ENCODE data around the gene SPTBN2.
"Not testable (repeated sequence)": the region's sequence is repeated elsewhere in the genome, so short reads cannot be mapped to it uniquely, and the experiment has no call there.

SPTBN2 gene

GRCh38 chr11:66739983-66740382 is 11.0 kb upstream of the SPTBN2 start:
- intact Hi-C loops (cut with micrococcal nuclease): no loop called here
- H3K4me3 Mint-ChIP-seq: no peak overlapping the region
- H3K27ac Mint-ChIP-seq: no peak overlapping the region
- peaks cover 11% of the 10 kb centered on the region for H3K4me1 Mint-ChIP-seq (ENCODE audit: low read depth)
- H3K27me3 Mint-ChIP-seq: peaks cover 32% of the 10 kb centered on the region
- peaks cover 15% of the 10 kb centered on the region for H3K9me3 Mint-ChIP-seq
- peaks cover 6% of the 10 kb centered on the region for H3K36me3 Mint-ChIP-seq (ENCODE audit: low read depth)

DNA sequence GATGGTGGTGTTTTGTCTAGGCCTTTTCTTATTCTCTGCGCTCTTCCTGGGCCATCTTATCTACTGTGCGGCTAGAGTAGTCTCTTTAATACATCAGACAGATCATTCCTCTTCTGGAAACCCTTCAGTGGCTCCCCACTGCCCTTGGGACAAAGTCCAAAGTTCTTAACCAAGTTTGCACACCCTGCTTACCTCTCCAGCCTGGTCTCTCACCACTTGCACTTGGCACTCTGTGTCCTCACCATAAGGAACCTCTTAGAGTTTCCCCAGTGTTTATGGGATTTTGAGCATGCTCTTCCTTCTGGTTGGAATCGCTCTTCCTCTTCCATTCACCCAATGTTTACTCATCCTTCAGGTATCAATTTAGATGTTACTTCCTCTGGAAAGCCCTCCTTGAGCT is 5.2 kb upstream of the SPTBN2 start:
- H3K27me3 Mint-ChIP-seq: peaks cover 70% of the 10 kb centered on the region
- H3K9me3 Mint-ChIP-seq: no peaks in the 10 kb centered on the region
- H3K4me3 Mint-ChIP-seq: no peak overlapping the region
- no peaks in the 10 kb centered on the region for H3K36me3 Mint-ChIP-seq (ENCODE audit: low read depth)
- H3K4me1 Mint-ChIP-seq (ENCODE audit: low read depth): no peaks in the 10 kb centered on the region
- H3K27ac Mint-ChIP-seq: no peak overlapping the region
- intact Hi-C loops (cut with micrococcal nuclease): no loop called here

- Mint-ChIP-seq H3K36me3 (ENCODE audit: low read depth) (no peaks in the 10 kb centered on the region), H3K4me1 (ENCODE audit: low read depth) (peaks cover 17% of the 10 kb centered on the region), H3K27ac (no peak overlapping the region), H3K4me3 (no peak overlapping the region), H3K27me3 (peaks cover 84% of the 10 kb centered on the region), H3K9me3 (no peaks in the 10 kb centered on the region)
- intact Hi-C loops (cut with micrococcal nuclease): no loop called here
Observed at GRCh38 chr11:66729447-66729846, 431 bp upstream of the SPTBN2 start.

- H3K9me3 Mint-ChIP-seq: no peaks in the 10 kb centered on the region
- H3K4me1 Mint-ChIP-seq (ENCODE audit: low read depth): peaks cover 17% of the 10 kb centered on the region
- H3K36me3 Mint-ChIP-seq (ENCODE audit: low read depth): no peaks in the 10 kb centered on the region
- H3K4me3 Mint-ChIP-seq: peak overlapping the region; percentile 64
- H3K27ac Mint-ChIP-seq: peak overlapping the region; percentile 3
- intact Hi-C loops (cut with micrococcal nuclease): no loop called here
- peaks cover 84% of the 10 kb centered on the region for H3K27me3 Mint-ChIP-seq
Observed at GRCh38 chr11:66728038-66728692, 851 bp downstream of the SPTBN2 start.

GRCh38 chr11:66727282-66728037 is 1.6 kb downstream of the SPTBN2 start:
- Mint-ChIP-seq H3K4me1 (ENCODE audit: low read depth) (peaks cover 17% of the 10 kb centered on the region), H3K36me3 (ENCODE audit: low read depth) (no peaks in the 10 kb centered on the region), H3K27ac (no peak overlapping the region), H3K9me3 (no peaks in the 10 kb centered on the region), H3K27me3 (peaks cover 81% of the 10 kb centered on the region), H3K4me3 (peak overlapping the region; percentile 54)
- intact Hi-C loops (cut with micrococcal nuclease): no loop called here

DNA sequence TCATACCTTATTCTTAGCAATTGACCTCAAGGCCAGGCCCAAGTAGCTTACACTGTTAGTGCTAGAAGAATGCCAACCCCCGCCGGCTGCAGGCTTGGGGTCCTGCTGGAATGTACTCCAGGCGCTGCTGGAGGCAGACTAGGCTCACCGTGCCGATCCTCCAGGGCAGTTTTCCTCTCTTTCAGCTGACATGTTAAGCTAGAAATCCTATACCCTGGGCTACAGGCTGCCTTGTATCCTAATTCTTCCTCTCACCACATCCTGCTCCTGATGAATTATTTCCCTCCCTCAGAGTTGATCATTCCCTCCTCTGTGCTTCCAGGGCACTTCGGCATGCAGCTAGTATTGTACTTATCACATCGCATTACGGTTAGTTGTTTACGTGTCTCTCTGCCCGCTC is 3.4 kb downstream of the SPTBN2 start:
- H3K4me3 Mint-ChIP-seq: no peak overlapping the region
- peaks cover 73% of the 10 kb centered on the region for H3K27me3 Mint-ChIP-seq
- H3K36me3 Mint-ChIP-seq (ENCODE audit: low read depth): no peaks in the 10 kb centered on the region
- intact Hi-C loops (cut with micrococcal nuclease): no loop called here
- no peak overlapping the region for H3K27ac Mint-ChIP-seq
- peaks cover 17% of the 10 kb centered on the region for H3K4me1 Mint-ChIP-seq (ENCODE audit: low read depth)
- H3K9me3 Mint-ChIP-seq: no peaks in the 10 kb centered on the region

DNA sequence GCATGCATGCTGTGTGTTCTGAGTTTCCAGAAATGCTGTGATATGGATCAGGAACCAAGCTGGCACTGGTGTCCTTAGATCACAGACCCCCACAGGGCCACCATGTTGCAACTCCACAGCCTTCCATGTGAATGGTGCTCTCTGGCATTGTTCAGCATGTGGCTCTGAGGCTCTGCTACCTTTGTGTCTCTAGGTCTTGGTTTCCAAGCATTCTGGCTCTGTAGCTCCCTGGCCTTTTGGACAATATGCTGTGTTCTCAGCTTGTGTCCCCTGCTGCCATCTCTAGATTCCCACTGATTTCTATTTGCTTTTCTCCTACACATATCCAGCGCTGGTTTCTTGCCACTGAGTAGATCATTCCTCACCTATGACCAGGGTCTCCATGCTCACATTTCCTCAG is 3.9 kb downstream of the SPTBN2 start:
- no peaks in the 10 kb centered on the region for H3K9me3 Mint-ChIP-seq
- peaks cover 22% of the 10 kb centered on the region for H3K4me1 Mint-ChIP-seq (ENCODE audit: low read depth)
- H3K36me3 Mint-ChIP-seq (ENCODE audit: low read depth): no peaks in the 10 kb centered on the region
- H3K4me3 Mint-ChIP-seq: no peak overlapping the region
- no peak overlapping the region for H3K27ac Mint-ChIP-seq
- intact Hi-C loops (cut with micrococcal nuclease): no loop called here
- peaks cover 74% of the 10 kb centered on the region for H3K27me3 Mint-ChIP-seq

GRCh38 chr11:66724167-66724566 is 4.8 kb downstream of the SPTBN2 start:
- H3K4me3 Mint-ChIP-seq; intact Hi-C loops (cut with micrococcal nuclease): not testable (repeated sequence)

GRCh38 chr11:66723693-66724092 is 5.3 kb downstream of the SPTBN2 start:
- no peak overlapping the region for H3K27ac Mint-ChIP-seq
- no peak overlapping the region for H3K4me3 Mint-ChIP-seq
- no peaks in the 10 kb centered on the region for H3K9me3 Mint-ChIP-seq
- peaks cover 66% of the 10 kb centered on the region for H3K27me3 Mint-ChIP-seq
- peaks cover 19% of the 10 kb centered on the region for H3K4me1 Mint-ChIP-seq (ENCODE audit: low read depth)
- H3K36me3 Mint-ChIP-seq (ENCODE audit: low read depth): no peaks in the 10 kb centered on the region
- intact Hi-C loops (cut with micrococcal nuclease): no loop called here

More at GRCh38 chr11:66724167-66724566, 4.8 kb downstream of the SPTBN2 start:
- H3K9me3 Mint-ChIP-seq; H3K27ac Mint-ChIP-seq; H3K36me3 Mint-ChIP-seq (ENCODE audit: low read depth): not testable (repeated sequence)
- Mint-ChIP-seq H3K27me3 (peaks cover 70% of the 10 kb centered on the region), H3K4me1 (ENCODE audit: low read depth) (peaks cover 22% of the 10 kb centered on the region)

DNA sequence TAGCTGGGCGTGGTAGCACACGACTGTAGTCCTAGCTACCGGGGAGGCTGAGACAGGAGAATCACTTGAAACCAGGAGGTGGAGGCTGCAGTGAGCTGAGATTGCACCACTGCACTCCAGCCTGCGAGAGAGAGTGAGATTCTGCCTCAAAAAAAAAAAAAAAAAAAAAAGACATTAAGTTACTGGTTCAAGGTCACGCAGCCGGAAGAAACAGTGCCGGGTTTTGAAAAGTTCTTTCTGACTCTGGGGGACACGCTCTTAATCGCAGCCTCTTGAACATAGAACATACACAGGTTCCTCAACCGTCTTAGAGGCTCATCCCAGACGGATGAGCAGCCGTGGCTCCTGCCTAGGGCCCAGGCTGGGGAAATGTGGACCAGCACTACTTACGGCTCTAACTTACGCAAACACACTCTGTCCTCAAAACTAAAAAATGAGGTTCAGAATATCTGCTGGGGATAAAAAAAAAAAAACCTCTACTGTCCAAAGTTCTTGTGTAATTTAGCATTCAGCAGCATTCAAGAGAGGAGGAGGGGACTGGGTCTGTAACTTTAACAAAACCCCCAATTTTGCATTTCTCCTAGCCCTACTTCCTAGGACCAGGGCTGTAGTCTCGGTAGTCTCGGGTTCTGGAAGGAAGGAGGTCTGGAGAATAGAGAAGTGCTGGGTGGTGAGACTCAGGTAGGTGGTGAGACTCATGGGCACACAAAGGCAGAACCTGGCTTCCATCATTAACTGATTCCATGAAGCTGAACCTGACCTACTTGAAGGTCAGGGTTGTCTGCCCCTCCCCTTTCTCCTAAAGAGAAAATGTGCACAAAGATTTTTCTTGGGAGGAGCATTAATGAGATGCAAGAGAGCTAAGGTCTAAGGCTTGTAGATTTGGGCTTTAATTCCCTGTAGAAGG is 6.0 kb downstream of the SPTBN2 start:
- peaks cover 16% of the 10 kb centered on the region for H3K4me1 Mint-ChIP-seq (ENCODE audit: low read depth)
- intact Hi-C loops (cut with micrococcal nuclease): no loop called here
- H3K36me3 Mint-ChIP-seq (ENCODE audit: low read depth): no peaks in the 10 kb centered on the region
- peaks cover 66% of the 10 kb centered on the region for H3K27me3 Mint-ChIP-seq
- H3K27ac Mint-ChIP-seq: no peak overlapping the region
- H3K4me3 Mint-ChIP-seq: no peak overlapping the region
- H3K9me3 Mint-ChIP-seq: no peaks in the 10 kb centered on the region

DNA sequence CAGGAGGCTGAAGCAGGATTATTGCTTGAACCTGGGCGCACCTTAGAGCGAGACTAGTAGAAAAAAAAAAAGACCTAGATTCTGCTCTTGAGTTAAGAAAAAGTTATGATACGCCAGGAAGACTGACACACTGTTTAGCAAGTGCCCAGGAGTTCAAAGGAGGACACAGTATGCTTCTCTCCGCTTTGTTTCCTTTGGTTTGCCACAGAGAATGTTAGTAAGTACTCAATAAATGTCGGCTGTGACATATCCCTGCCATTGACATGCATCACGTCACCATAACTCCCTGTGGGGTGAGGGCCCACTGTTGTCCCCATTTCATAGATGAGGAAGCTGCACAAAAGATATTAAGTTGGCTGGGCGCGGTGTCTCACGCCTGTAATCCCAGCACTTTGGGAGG is 7.1 kb downstream of the SPTBN2 start:
- Mint-ChIP-seq H3K27me3 (peaks cover 60% of the 10 kb centered on the region), H3K4me1 (ENCODE audit: low read depth) (peaks cover 17% of the 10 kb centered on the region), H3K36me3 (ENCODE audit: low read depth) (no peaks in the 10 kb centered on the region), H3K9me3 (no peaks in the 10 kb centered on the region), H3K27ac (no peak overlapping the region), H3K4me3 (no peak overlapping the region)
- intact Hi-C loops (cut with micrococcal nuclease): no loop called here

DNA sequence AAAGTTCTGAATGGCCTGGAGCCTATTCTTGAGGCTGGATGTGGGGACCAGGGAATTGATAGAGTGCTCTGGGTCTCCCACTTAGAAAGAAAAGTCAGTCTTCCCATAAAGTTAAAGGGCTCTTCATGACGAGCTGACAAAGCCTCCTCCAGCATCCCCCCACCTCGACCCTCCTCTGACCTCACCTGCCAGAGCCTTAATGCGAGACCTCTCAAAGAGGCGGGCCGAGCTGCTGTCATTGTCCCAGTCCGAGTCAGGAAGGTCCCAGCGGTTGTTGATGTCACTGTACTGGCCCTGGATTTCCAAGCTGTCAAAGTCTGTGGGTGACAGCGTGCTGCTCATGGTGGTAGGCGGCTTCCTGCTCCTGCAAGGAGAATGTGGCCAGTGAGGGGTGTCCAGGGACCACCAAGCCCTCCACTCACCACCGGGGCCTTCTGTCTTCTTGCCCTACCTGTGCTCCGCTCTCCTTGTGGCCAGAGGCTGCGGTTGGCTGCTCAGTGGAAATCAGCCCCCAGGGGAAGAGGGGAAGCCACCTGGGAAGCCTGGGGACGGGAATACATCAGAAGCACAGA is 8.0 kb downstream of the SPTBN2 start:
- no peak overlapping the region for H3K4me3 Mint-ChIP-seq

DNA sequence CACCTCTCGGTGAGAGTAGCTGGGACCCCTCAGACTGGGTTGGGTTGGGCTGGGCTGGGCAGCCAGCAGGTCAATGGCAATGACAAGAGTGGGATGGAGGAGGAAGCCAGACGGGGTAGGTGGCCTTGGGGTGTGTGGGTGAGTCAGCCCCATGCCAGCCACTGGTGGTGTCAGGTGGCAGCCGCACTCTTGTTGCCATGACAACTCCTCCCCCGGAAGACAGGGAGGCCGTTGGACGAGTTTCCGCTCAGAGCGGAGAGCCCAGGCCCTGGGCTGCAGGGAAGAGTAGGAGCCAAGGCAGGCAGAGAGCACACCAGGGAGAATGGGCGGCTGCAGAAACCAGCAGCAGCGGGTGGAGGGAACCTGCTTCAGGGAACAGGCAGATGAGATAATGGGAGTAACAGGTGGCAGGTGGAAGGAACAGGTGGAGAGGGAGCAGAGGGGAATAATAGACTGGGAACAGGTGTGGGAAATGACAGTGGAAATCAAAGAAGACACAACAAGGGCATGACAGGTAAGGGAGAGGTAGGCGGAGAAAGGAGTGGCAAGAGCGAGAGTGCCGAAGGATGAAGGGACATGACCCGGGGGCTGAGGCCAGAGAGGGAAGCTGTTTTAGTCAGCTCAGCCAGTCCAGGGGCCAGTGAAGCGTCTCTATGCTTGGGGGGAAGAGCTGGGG is 8.7 kb downstream of the SPTBN2 start:
- Mint-ChIP-seq H3K36me3 (ENCODE audit: low read depth) (no peaks in the 10 kb centered on the region), H3K27me3 (peaks cover 44% of the 10 kb centered on the region), H3K27ac (no peak overlapping the region), H3K4me3 (no peak overlapping the region), H3K4me1 (ENCODE audit: low read depth) (peaks cover 13% of the 10 kb centered on the region), H3K9me3 (no peaks in the 10 kb centered on the region)
- intact Hi-C loops (cut with micrococcal nuclease): no loop called here

More for the DNA sequence above, 8.0 kb downstream of the SPTBN2 start:
- Mint-ChIP-seq H3K36me3 (ENCODE audit: low read depth) (no peaks in the 10 kb centered on the region), H3K4me1 (ENCODE audit: low read depth) (peaks cover 13% of the 10 kb centered on the region), H3K27ac (no peak overlapping the region), H3K9me3 (no peaks in the 10 kb centered on the region), H3K27me3 (peaks cover 51% of the 10 kb centered on the region)
- intact Hi-C loops (cut with micrococcal nuclease): no loop called here

All from dendritic cell treated with granulocyte-macrophage colony-stimulating factor and Interleukin-4, amounts not matched to agents 40 ng/mL and 50 ng/mL, for 4 days (primary cell).